ENCODE results near the gene NOXRED1. TPM values are rescaled to one million over a fixed set of nuclear protein-coding genes. Genes with fewer than 3 reads are reported as not detected.
A peak's percentile ranks its signal among the peaks of the same experiment; 100 is the strongest.
"Not testable (repeated sequence)": the region's sequence is repeated elsewhere in the genome, so short reads cannot be mapped to it uniquely, and the experiment has no call there.

NOXRED1 gene
- not detected in 2 replicates for total RNA-seq (2014; rRNA removed; shearing (Covaris generic))

GRCh38 chr14:77423423-77423822, at the start of gene NOXRED1:
Gene NOXRED1 (minus strand): TSS chr14:77423523. CDS start chr14:77422889, 634 bp downstream.
- no peak for DNase-seq (ENCODE audit: low spot score)

GRCh38 chr14:77470224-77470870, 47.0 kb upstream of the NOXRED1 start:
- no peak for DNase-seq (ENCODE audit: low spot score)

- DNase-seq (ENCODE audit: low spot score), result no peak
Observed at GRCh38 chr14:77469539-77469938, 46.2 kb upstream of the NOXRED1 start.

- DNase-seq (ENCODE audit: low spot score), result no peak
Observed at GRCh38 chr14:77469067-77469505, 45.8 kb upstream of the NOXRED1 start.

- DNase-seq (ENCODE audit: low spot score), result no peak
Observed at GRCh38 chr14:77467801-77468200, 44.5 kb upstream of the NOXRED1 start.

GRCh38 chr14:77459072-77459723, 35.9 kb upstream of the NOXRED1 start:
- peak; percentile 45 for DNase-seq (ENCODE audit: low spot score)

GRCh38 chr14:77458249-77458950, 35.1 kb upstream of the NOXRED1 start:
- DNase-seq (ENCODE audit: low spot score), result no peak

- DNase-seq (ENCODE audit: low spot score), result peak; percentile 99
Observed at GRCh38 chr14:77457522-77458248, 34.4 kb upstream of the NOXRED1 start, which contains the start of the genes AHSA1 and VIPAS39. Gene AHSA1 (plus strand): TSS chr14:77458093. CDS start chr14:77458190, 97 bp downstream. Gene VIPAS39 (minus strand): TSS chr14:77457601. CDS start chr14:77454102, 3,499 bp downstream.

GRCh38 chr14:77457115-77457521, 33.8 kb upstream of the NOXRED1 start:
- DNase-seq (ENCODE audit: low spot score), result no peak

GRCh38 chr14:77455966-77456640, 32.8 kb upstream of the NOXRED1 start:
- no peak for DNase-seq (ENCODE audit: low spot score)

- no peak for DNase-seq (ENCODE audit: low spot score)
Observed at GRCh38 chr14:77442196-77442595, 18.9 kb upstream of the NOXRED1 start.

GRCh38 chr14:77439861-77440260, 16.5 kb upstream of the NOXRED1 start:
- no peak for DNase-seq (ENCODE audit: low spot score)

GRCh38 chr14:77438596-77438995, 15.3 kb upstream of the NOXRED1 start:
- no peak for DNase-seq (ENCODE audit: low spot score)

GRCh38 chr14:77436042-77436441, 12.7 kb upstream of the NOXRED1 start:
- DNase-seq (ENCODE audit: low spot score), result no peak

GRCh38 chr14:77426396-77426795, 3.1 kb upstream of the NOXRED1 start:
- DNase-seq (ENCODE audit: low spot score), result no peak

GRCh38 chr14:77424862-77425261, 1.5 kb upstream of the NOXRED1 start:
- DNase-seq (ENCODE audit: low spot score), result no peak

GRCh38 chr14:77421201-77421600, 2.1 kb downstream of the NOXRED1 start:
- DNase-seq (ENCODE audit: low spot score), result no peak

GRCh38 chr14:77416836-77417235, 6.5 kb downstream of the NOXRED1 start:
- no peak for DNase-seq (ENCODE audit: low spot score)

GRCh38 chr14:77416098-77416497, 7.2 kb downstream of the NOXRED1 start:
- DNase-seq (ENCODE audit: low spot score), result not testable (repeated sequence)

- not testable (repeated sequence) for DNase-seq (ENCODE audit: low spot score)
Observed at GRCh38 chr14:77415403-77416030, 7.8 kb downstream of the NOXRED1 start.

GRCh38 chr14:77409131-77409533, 14.2 kb downstream of the NOXRED1 start:
- peak; percentile 47 for DNase-seq (ENCODE audit: low spot score)
